DMS79 (cell line): ENCODE results near the gene CYP39A1.

ENCODE experiments used
- DNase-seq: peaks from one replicate; lab custom pipeline; 2025; lab: John Stamatoyannopoulos, UW

CYP39A1 gene

GRCh38 chr6:46511320-46511719, 141.3 kb downstream of the CYP39A1 start:
- DNase-seq, result no peak

DNA sequence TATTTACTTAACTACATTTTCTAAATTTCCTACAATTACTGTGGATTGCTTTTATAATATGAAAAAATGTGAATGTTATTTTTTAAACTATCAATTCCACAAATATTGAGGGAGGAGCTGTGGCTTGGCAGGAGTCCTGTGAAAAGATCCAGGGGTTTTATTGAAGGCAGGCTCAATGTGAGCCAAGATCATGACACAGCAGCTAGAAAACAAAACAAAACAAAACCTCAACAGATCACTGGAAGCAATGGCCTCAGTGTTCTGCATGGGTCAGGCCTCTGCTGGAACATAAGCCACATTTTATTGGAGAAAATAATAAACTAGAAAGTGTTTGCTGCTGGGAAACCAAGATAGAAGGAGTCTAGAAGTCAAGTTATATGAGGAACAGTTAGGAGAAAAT, 142.0 kb downstream of the CYP39A1 start:
- DNase-seq, result no peak

GRCh38 chr6:46509981-46510510, 142.6 kb downstream of the CYP39A1 start:
- no peak for DNase-seq

DNA sequence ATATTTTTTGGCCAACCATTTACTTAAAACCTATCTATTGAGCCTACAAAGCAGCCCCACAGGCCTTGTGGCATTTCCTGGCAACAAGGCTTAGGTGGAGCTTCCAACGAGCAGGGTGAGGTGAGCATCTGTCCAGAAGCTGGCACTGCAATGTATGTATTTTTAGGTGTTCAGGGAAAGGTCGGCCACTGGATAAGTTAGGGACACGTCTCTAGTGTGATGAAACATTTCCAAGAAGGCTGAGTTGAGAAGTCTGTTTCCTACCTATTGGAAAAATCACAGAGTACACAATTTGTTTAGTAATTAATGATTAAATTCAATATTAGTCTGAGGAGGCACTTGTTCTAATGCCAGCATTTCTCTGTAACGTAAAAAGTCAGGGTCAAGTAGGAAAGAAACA, 143.6 kb downstream of the CYP39A1 start:
- no peak for DNase-seq

DNA sequence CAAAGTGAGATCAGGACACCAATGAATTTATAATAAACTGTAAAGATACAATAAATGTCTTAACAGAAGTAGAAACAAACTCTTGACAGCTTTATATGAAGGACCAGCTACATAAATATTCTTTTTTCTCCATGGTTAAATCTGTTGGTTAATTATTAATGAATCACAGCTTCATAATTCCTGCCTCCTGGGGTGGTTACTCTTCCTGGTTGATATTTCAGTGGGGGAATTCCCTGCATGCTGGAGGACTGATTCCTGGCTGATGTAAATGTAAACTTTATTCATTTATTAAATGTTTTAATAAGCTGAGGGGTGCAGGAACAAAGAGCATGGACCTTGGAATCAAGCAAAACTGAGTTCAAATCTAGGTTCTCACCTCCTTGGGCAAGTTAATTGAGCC, 145.2 kb downstream of the CYP39A1 start:
- DNase-seq, result no peak

DNA sequence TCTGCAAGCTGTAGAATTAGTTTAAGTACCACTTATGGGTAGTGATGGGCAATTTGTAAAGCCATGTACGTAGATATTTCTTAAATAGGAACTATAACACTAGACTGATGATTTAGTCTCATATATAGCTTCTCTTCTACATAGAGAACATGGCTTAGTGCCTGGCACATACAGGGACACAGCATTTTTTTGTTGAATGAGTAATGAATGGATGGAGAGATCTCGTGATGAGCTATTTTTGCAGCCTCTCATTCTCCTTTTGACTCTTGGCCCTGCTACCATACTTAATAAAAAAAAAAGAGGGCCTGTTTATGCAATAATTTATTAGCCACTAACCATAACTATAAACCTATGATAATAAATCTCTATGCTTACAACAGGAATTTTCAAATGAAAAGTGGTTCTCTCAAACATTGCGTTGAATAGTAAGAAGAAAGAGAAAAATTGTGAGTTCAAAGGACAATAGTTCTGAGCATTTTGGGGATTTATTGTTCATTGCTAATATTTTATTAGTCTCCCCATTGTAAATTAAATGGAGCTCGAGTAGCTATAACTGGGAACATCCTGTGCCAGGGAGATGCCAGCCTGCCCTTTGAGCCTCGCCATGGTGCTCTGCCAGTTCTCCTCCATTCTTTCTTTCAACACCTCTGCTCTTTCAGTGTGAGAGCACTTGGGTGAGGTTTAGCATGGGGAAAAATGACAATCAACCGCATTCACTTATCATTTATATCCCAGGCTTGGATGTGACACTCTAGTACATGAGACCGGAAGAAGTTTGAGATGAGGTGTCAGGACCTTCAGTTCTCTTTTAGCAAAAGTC, 146.7 kb downstream of the CYP39A1 start:
- DNase-seq, result no peak

GRCh38 chr6:46504242-46504641, 148.4 kb downstream of the CYP39A1 start:
- no peak for DNase-seq

DNA sequence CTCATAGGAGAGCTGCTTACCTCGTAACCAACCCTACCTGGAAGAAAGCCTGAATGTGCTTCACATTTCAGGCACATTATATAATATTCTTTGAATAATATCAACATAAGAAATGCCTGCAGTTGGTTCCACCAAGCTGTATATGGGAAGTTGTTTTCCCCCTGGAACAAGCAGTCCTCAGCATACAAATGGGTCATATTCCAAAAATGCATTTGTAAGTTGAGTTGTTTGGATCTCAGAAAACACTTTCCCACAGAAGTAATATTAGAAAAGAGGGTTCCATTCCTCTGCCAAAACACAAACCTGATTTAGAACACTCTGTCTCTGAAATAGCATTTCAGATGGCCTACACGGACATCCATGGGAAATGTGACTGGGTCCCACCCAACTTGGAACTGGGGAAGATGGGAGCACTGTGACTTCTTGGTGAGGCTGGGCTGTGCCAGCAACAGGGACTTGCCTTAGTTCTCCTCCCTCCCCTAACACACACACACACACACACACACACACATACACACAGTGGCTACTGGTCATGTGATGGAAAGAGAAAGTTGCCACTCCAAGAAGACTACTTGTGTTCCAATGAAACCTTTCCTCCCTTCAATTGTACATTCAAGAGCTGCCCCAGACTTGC, 150.0 kb downstream of the CYP39A1 start:
- no peak for DNase-seq

DNA sequence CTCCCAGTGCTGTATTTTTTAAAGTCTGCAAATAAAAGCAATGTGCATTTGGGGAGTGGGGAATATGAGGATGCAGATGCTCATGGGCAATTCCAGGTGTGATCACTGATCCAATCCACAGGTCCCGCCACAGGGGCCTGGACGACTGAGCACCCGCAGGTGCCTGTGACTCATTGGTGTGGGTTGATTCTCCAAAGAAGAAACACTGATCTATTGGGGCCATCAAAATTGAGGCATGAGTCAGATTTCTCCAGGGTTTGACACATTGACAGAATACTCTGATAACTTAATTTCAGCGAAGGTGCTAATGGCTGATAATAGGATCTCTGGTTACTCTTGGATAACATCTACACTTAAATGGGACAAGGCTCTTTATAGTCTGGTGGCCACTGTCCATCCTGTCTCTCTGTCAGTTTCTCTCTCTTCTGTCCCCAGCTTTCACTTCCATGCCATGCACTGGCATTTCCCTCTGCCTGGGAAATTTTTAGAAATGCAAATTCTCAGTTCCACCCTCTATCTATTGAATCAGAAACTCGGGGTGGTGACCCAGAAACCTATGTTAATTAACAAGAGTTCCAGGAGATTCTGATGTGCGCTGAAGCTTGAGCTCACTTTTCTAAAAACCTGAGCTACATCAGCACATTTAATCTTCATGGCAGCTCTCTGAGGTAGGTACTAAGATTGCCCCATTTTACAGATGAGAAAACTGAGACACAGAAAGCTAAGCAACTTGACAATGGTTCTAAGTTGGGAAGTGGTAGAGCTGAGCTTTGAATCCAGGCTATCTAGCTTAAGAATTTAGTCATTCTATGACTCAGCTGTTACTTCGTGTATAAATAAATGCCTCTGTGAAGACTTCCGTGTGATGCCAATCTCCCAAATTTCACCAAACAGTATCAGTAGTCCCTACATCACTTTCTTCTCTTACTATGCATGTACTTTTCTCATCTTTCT, 151.2 kb downstream of the CYP39A1 start:
- DNase-seq, result no peak

DNA sequence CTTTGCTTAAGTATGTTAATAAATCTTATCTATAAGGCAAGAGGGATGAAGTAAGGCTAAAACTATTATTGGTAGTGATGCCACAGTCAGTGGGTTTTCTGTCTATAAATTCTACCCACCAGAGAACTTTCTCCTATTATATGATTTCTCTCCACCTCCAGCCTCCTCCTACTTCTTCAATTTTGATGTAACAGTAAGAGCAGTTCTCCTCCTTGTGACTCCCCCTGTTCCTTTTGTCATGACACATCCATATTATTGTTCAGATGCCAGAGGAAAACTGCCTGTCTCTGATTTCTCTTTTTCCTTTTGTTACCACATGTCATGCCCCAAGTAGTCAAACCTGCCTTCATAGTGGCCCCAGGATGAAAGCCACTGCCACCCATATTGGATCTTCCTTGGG, 152.2 kb downstream of the CYP39A1 start:
- no peak for DNase-seq
